H1 (cell line): ENCODE results near the gene C1orf115. TPM values are rescaled to one million over a fixed set of nuclear protein-coding genes. Genes with fewer than 3 reads are reported as not detected.

Experiments used
- CTCF ChIA-PET: fragments of 300-600 bp; sonication (Branson Sonifier 250); formaldehyde crosslinking; loops from one replicate; lab custom pipeline; 2021; ENCODE audit not compliant: partially characterized antibody; lab: Charles Lee
- POLR2A ChIA-PET: fragments of 300-600 bp; sonication (Branson Sonifier 250); formaldehyde crosslinking; loops from one replicate; lab custom pipeline; 2021; ENCODE audit warnings: inconsistent platforms; ENCODE audit not compliant: partially characterized antibody; lab: Charles Lee
- DNase-seq, 2 experiments: peaks; one replicate each; pipeline versions ENCODE4 v3.0.0 to v3.0.0-alpha.2; 2010 to 2022; ENCODE audit warnings: low spot score in 2 of 2, low read depth in 1 of 2, mixed read lengths in 1 of 2
- FAIRE-seq: peaks from 2 replicates; lab custom pipeline; 2011; peaks lifted over from hg19 to GRCh38; lab: Jason Lieb, UNC
- H2AFZ ChIP-seq: 2 replicates; pipeline ENCODE4 v1.8.1; 2012; ENCODE audit warnings: low read length, inconsistent platforms
- H2AK5ac ChIP-seq: 2 replicates; pipeline ENCODE4 v1.6.1; 2013; ENCODE audit warnings: low read depth, low read length
- H2BK120ac ChIP-seq: replicated peaks from 2 replicates; pipeline ENCODE3; 2013; ENCODE audit warnings: low read depth, low read length, inconsistent platforms
- H2BK12ac ChIP-seq: 2 replicates; pipeline ENCODE4 v1.6.1; 2013; ENCODE audit warnings: low read depth, low read length
- H2BK15ac ChIP-seq: 2 replicates; pipeline ENCODE4 v1.6.1; 2013; ENCODE audit warnings: low read length
- H2BK20ac ChIP-seq: 2 replicates; pipeline ENCODE4 v1.6.1; 2013; ENCODE audit warnings: low read length
- H2BK5ac ChIP-seq: 2 replicates; pipeline ENCODE4 v1.6.1; 2013; ENCODE audit warnings: low read depth, low read length
- H3K14ac ChIP-seq: 2 replicates; pipeline ENCODE4 v1.6.1; 2013; ENCODE audit warnings: inconsistent platforms; ENCODE audit not compliant: insufficient read length
- H3K18ac ChIP-seq: 2 replicates; pipeline ENCODE4 v1.6.1; 2013; ENCODE audit warnings: low read length; ENCODE audit errors: extremely low read depth
- H3K23ac ChIP-seq: 2 replicates; pipeline ENCODE4 v1.6.1; 2013; ENCODE audit warnings: inconsistent platforms; ENCODE audit not compliant: insufficient read length
- H3K23me2 ChIP-seq: 2 replicates; pipeline ENCODE4 v1.6.1; 2013; ENCODE audit warnings: low read depth, low read length
- H3K27ac ChIP-seq: 2 replicates; pipeline ENCODE4 v1.6.1; 2011; ENCODE audit warnings: low read depth, low read length, inconsistent platforms
- H3K27me3 ChIP-seq, 4 experiments: replicated peaks in 1 of 4; 1 replicate in 1 of 4; 2 replicates in 3 of 4; pipeline versions ENCODE4 v1.6.1 to v1.8.1; 2011 to 2013; ENCODE audit warnings: low read length in 3 of 4, mild to moderate bottlenecking in 3 of 4, inconsistent platforms in 2 of 4, mixed read lengths in 2 of 4, moderate library complexity in 1 of 4; ENCODE audit not compliant: control insufficient read depth in 3 of 4, insufficient read depth in 3 of 4; ENCODE audit errors: extremely low read depth in 1 of 4
- H3K36me3 ChIP-seq, 4 experiments: 2 replicates each; pipeline versions ENCODE4 v1.6.1 to v1.8.1; 2011 to 2013; ENCODE audit warnings: mild to moderate bottlenecking in 4 of 4, low read length in 3 of 4, moderate library complexity in 2 of 4, control low read depth in 1 of 4, inconsistent platforms in 1 of 4; ENCODE audit not compliant: insufficient read depth in 4 of 4, control insufficient read depth in 2 of 4
- H3K4ac ChIP-seq: replicated peaks from 2 replicates; pipeline ENCODE3; 2013; ENCODE audit warnings: low read length, low read depth, mixed read lengths, inconsistent platforms; ENCODE audit not compliant: insufficient read length
- H3K4me1 ChIP-seq, 4 experiments: replicated peaks in 1 of 4; 1 replicate in 1 of 4; 2 replicates in 3 of 4; pipeline versions ENCODE4 v1.6.1 to v1.8.1; 2011 to 2013; ENCODE audit warnings: low read length in 3 of 4, inconsistent platforms in 2 of 4, mixed read lengths in 1 of 4; ENCODE audit not compliant: insufficient read depth in 4 of 4, control insufficient read depth in 3 of 4
- H3K4me2 ChIP-seq, 2 experiments: 2 replicates each; pipeline versions ENCODE4 v1.6.1 to v1.8.1; 2011 to 2013; ENCODE audit warnings: low read depth in 2 of 2, low read length in 2 of 2, control low read depth in 1 of 2, inconsistent platforms in 1 of 2, mild to moderate bottlenecking in 1 of 2; ENCODE audit not compliant: insufficient read depth in 1 of 2
- H3K4me3 ChIP-seq, 4 experiments: fragments of 200-600, 300-600 bp in 1 of 4; sonication (generic), shearing (Covaris generic), sonication (Bioruptor Twin) in 1 of 4; 2 replicates each; pipeline versions ENCODE4 v1.5.1 to v1.8.1; 2011 to 2016; ENCODE audit warnings: low read length in 4 of 4, low read depth in 3 of 4, control low read depth in 2 of 4, inconsistent platforms in 2 of 4, mild to moderate bottlenecking in 2 of 4, mixed read lengths in 1 of 4, moderate library complexity in 1 of 4; ENCODE audit not compliant: insufficient read depth in 2 of 4; ENCODE audit errors: extremely low read depth in 1 of 4
- H3K56ac ChIP-seq: replicated peaks from 2 replicates; pipeline ENCODE3; 2013; ENCODE audit warnings: low read depth, mild to moderate bottlenecking, mixed read lengths, low read length, inconsistent platforms; ENCODE audit not compliant: insufficient read length
- H3K79me1 ChIP-seq: 2 replicates; pipeline ENCODE4 v1.6.1; 2013; ENCODE audit warnings: low read depth, low read length, control low read depth
- H3K79me2 ChIP-seq, 2 experiments: 2 replicates each; pipeline versions ENCODE4 v1.6.1 to v1.8.1; 2012 to 2013; ENCODE audit warnings: low read length in 2 of 2, mild to moderate bottlenecking in 2 of 2, inconsistent platforms in 1 of 2; ENCODE audit not compliant: insufficient read depth in 2 of 2, control insufficient read depth in 1 of 2
- H3K9ac ChIP-seq, 4 experiments: replicated peaks in 1 of 4; 1 replicate in 1 of 4; 2 replicates in 3 of 4; pipeline versions ENCODE4 v1.6.1 to v1.8.1; 2011 to 2013; ENCODE audit warnings: low read depth in 3 of 4, low read length in 3 of 4, control low read depth in 2 of 4, mild to moderate bottlenecking in 2 of 4, moderate library complexity in 2 of 4, inconsistent platforms in 1 of 4; ENCODE audit errors: extremely low read depth in 1 of 4
- H3K9me3 ChIP-seq, 2 experiments: 2 replicates each; pipeline versions ENCODE4 v1.6.1 to v1.8.1; 2012 to 2013; ENCODE audit warnings: mild to moderate bottlenecking in 2 of 2, moderate library complexity in 2 of 2, control low read depth in 1 of 2, inconsistent platforms in 1 of 2, low read depth in 1 of 2, low read length in 1 of 2, mixed read lengths in 1 of 2; ENCODE audit not compliant: insufficient read depth in 2 of 2
- H4K20me1 ChIP-seq, 2 experiments: replicated peaks in 1 of 2; 2 replicates each; pipeline versions ENCODE3 to v1.8.1; 2011 to 2013; ENCODE audit warnings: inconsistent platforms in 2 of 2, low read length in 2 of 2, mild to moderate bottlenecking in 1 of 2; ENCODE audit not compliant: insufficient read depth in 2 of 2, control insufficient read depth in 1 of 2
- H4K5ac ChIP-seq: 2 replicates; pipeline ENCODE4 v1.6.1; 2013; ENCODE audit warnings: low read length, low read depth, mixed read lengths, inconsistent platforms; ENCODE audit not compliant: insufficient read length
- H4K8ac ChIP-seq: 2 replicates; pipeline ENCODE4 v1.8.0; 2013; ENCODE audit warnings: mild to moderate bottlenecking, moderate library complexity, low read length, inconsistent platforms; ENCODE audit not compliant: insufficient read depth; ENCODE audit errors: extremely low read depth
- H4K91ac ChIP-seq: replicated peaks from 2 replicates; pipeline ENCODE3; 2013; ENCODE audit warnings: low read length, mixed read lengths, inconsistent platforms; ENCODE audit not compliant: insufficient read length
- HDAC6 ChIP-seq: IDR thresholded peaks from one replicate; pipeline ENCODE4 v1.7.1; 2012; ENCODE audit warnings: low read depth, mild to moderate bottlenecking, inconsistent platforms, low read length, moderate library complexity
- KDM5A ChIP-seq: fragments of 200-600 bp; IDR thresholded peaks from 2 replicates; pipeline ENCODE4 v1.7.1; 2012; ENCODE audit warnings: mild to moderate bottlenecking, low read length, inconsistent platforms, mixed read lengths
- POU5F1 ChIP-seq: IDR thresholded peaks from 2 replicates; pipeline ENCODE4 v1.6.1; 2011; ENCODE audit warnings: low read depth, mild to moderate bottlenecking, low read length, moderate library complexity
- RFX5 ChIP-seq: IDR thresholded peaks from 2 replicates; pipeline ENCODE4 v1.6.1; 2011; ENCODE audit warnings: low read depth, low read length, improper control_type of control experiment, borderline replicate concordance
- SP4 ChIP-seq: IDR thresholded peaks from 2 replicates; pipeline ENCODE4 v1.6.1; 2012; ENCODE audit warnings: low read length, inconsistent platforms
- WGBS, 2 experiments: shearing (Covaris generic) in 1 of 2; methylation state at CpG; one replicate each; pipeline versions ENCODE4 v1.1.6 to v1.1.7; 2013 to 2015; ENCODE audit warnings: low lambda C conversion rate in 2 of 2, mixed read lengths in 2 of 2, inconsistent platforms in 1 of 2, low coverage in 1 of 2, missing lambda C conversion rate in 1 of 2; ENCODE audit not compliant: insufficient replicate concordance in 2 of 2, insufficient coverage in 1 of 2, insufficient read length in 1 of 2; ENCODE audit errors: extremely low coverage in 1 of 2, missing lambda C conversion rate in 1 of 2; 5-methylcytosine and 5-hydroxymethylcytosine counted together
- polyA plus RNA-seq, 7 experiments: library from polyadenylated mRNA; depleted of rRNA in 3 of 7; stranded (reverse) in 5 of 7; unstranded in 2 of 7; fragments of >200 nt in 5 of 7; fragments of 200-250 nt in 2 of 7; gene quantifications; 1 replicate in 5 of 7; 2 replicates in 1 of 7; 4 replicates in 1 of 7; pipeline versions ENCODE4 v1.2.1 to v1.2.3, GENCODE V29; 2011 to 2013; ENCODE audit warnings: missing spikeins in 2 of 7, mixed read lengths in 2 of 7
- total RNA-seq: library from RNA; stranded (reverse); fragmentation: NEBNext Ultra II Directional; extraction: Animal tissue kit (Norgen Biotek cat#: 25700); gene quantifications from 2 replicates; pipeline ENCODE4 v1.2.1, GENCODE V29; 2021

Gene C1orf115
- total and polyA plus RNA-seq, 2 of the 8 experiments (the other 6 are each of a cell fraction or from before 2014, with no cell fraction given) = 3.5 to 5.6 TPM

DNA sequence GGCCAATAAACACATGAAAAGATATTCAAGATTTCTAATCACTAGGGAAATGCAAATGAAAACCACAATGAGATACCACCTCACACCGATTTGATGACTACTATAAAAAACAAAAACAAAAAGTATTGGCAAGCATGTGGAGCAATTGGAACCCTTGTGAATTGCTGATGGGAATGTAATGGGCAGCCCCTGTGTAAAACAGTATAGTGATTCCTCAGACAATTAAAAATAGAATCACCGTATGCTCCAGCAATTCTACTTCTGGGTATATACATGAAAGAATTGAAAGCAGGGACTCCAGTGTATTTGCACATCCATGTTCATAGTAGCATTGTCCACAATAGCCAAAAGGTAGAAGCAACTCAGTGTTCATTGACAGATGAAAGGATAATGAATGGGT is 12.9 kb upstream of the C1orf115 start:
- H2BK12ac ChIP-seq = no peak overlapping the region
- no peak overlapping the region for H3K4ac ChIP-seq
- no peaks in the 10 kb centered on the region for H4K20me1 ChIP-seq
- H2AFZ ChIP-seq = no peak overlapping the region
- H2BK20ac ChIP-seq = no peak overlapping the region
- H3K9ac ChIP-seq = no peak overlapping the region
- no peaks in the 10 kb centered on the region for H3K27me3 ChIP-seq
- H3K36me3 ChIP-seq = no peaks in the 10 kb centered on the region
- 95% methylated on average over 2 of the region's 2 CpGs; no CpG with 5 or more reads in 1 of the 2 experiments for WGBS, 2 experiments
- no peak overlapping the region for H3K14ac ChIP-seq
- H2AK5ac ChIP-seq = no peak overlapping the region
- no peak overlapping the region for H3K18ac ChIP-seq
- H3K23me2 ChIP-seq = no peaks in the 10 kb centered on the region
- H4K8ac ChIP-seq = no peak overlapping the region
- no peak overlapping the region for H4K91ac ChIP-seq
- no peak overlapping the region for H2BK15ac ChIP-seq
- no peak overlapping the region for H3K4me2 ChIP-seq
- no peak overlapping the region for H3K27ac ChIP-seq
- FAIRE-seq (no peak), DNase-seq (no peak)
- H3K4me3 ChIP-seq = no peak overlapping the region
- H3K9me3 ChIP-seq = no peaks in the 10 kb centered on the region
- no peak overlapping the region for H3K23ac ChIP-seq
- no peak overlapping the region for H4K5ac ChIP-seq
- ChIA-PET POLR2A (no interaction called here), CTCF (interaction anchor here (1.5 kb wide), 1 partner anchor 396 kb away, joined by 3 read pairs; no protein-coding TSS in a partner anchor)
- no peak overlapping the region for H2BK5ac ChIP-seq
- no peaks in the 10 kb centered on the region for H3K79me1 ChIP-seq
- no peak for TF ChIP-seq SP4
- no peak for TF ChIP-seq HDAC6
- TF ChIP-seq POU5F1 = no peak
- no peak for TF ChIP-seq RFX5
- no peak for TF ChIP-seq KDM5A
- H3K79me2 ChIP-seq = no peaks in the 10 kb centered on the region
- H3K4me1 ChIP-seq = no peaks in the 10 kb centered on the region
- H3K56ac ChIP-seq = no peak overlapping the region
- no peak overlapping the region for H2BK120ac ChIP-seq
